B cell (primary cell): ENCODE measurements around the gene LIF.

ENCODE experiments used
- CTCF ChIP-seq: fragments of 200-600 bp; IDR thresholded peaks from one replicate; pipeline ENCODE4 v1.8.0; 2022; ENCODE audit warnings: antibody characterized with exemption, mild to moderate bottlenecking
- EZH2 ChIP-seq: IDR thresholded peaks from 2 replicates; pipeline ENCODE4 v1.6.1; 2012; ENCODE audit warnings: borderline replicate concordance, low read depth, mild to moderate bottlenecking, moderate library complexity, low read length; ENCODE audit not compliant: insufficient read depth, poor library complexity, severe bottlenecking

- no peak for TF ChIP-seq CTCF
- TF ChIP-seq EZH2 = no peak
Observed at GRCh38 chr22:30249049-30250038, 2.8 kb upstream of the LIF start.
